H9 (cell line): ENCODE measurements around the gene WNT3. TPM values are rescaled to one million over a fixed set of nuclear protein-coding genes. Genes with fewer than 3 reads are reported as not detected.

Experiments used
- DNase-seq: peaks from one replicate; pipeline ENCODE4 v3.0.0-alpha.2; 2017
- H2AFZ ChIP-seq: one replicate; pipeline ENCODE4 v1.6.1; 2013; ENCODE audit warnings: mild to moderate bottlenecking, low read length, control low read depth, moderate library complexity
- H2AK5ac ChIP-seq: 2 replicates; pipeline ENCODE4 v1.6.1; 2013; ENCODE audit warnings: low read length, control low read depth, mixed read lengths; ENCODE audit not compliant: insufficient read length
- H2BK120ac ChIP-seq: one replicate; pipeline ENCODE4 v1.6.1; 2013; ENCODE audit warnings: low read depth, mild to moderate bottlenecking, low read length, control low read depth, inconsistent platforms; ENCODE audit not compliant: poor library complexity, severe bottlenecking
- H2BK12ac ChIP-seq: 2 replicates; pipeline ENCODE4 v1.6.1; 2013; ENCODE audit warnings: low read length, control low read depth, mixed read lengths, low read depth; ENCODE audit not compliant: insufficient read length
- H2BK15ac ChIP-seq: 2 replicates; pipeline ENCODE4 v1.6.1; 2013; ENCODE audit warnings: low read depth, low read length, control low read depth
- H2BK20ac ChIP-seq: one replicate; pipeline ENCODE4 v1.6.1; 2013; ENCODE audit warnings: low read depth, mild to moderate bottlenecking, low read length, control low read depth, inconsistent platforms; ENCODE audit not compliant: poor library complexity, severe bottlenecking
- H2BK5ac ChIP-seq: 2 replicates; pipeline ENCODE4 v1.6.1; 2013; ENCODE audit warnings: low read length, control low read depth, mixed read lengths; ENCODE audit not compliant: insufficient read length
- H3K14ac ChIP-seq: 2 replicates; pipeline ENCODE4 v1.6.1; 2013; ENCODE audit warnings: low read length, control low read depth; ENCODE audit not compliant: insufficient read depth
- H3K18ac ChIP-seq: 2 replicates; pipeline ENCODE4 v1.6.1; 2013; ENCODE audit warnings: low read depth, mild to moderate bottlenecking, mixed read lengths, low read length, control low read depth; ENCODE audit not compliant: insufficient read length
- H3K23ac ChIP-seq: 2 replicates; pipeline ENCODE4 v1.6.1; 2013; ENCODE audit warnings: low read length, control low read depth, mixed read lengths, low read depth; ENCODE audit not compliant: insufficient read length
- H3K23me2 ChIP-seq: 2 replicates; pipeline ENCODE4 v1.6.1; 2013; ENCODE audit warnings: low read depth, mild to moderate bottlenecking, mixed read lengths, low read length, control low read depth; ENCODE audit not compliant: insufficient read length, poor library complexity, severe bottlenecking
- H3K27ac ChIP-seq: 2 replicates; pipeline ENCODE4 v1.5.1; 2013; ENCODE audit warnings: low read length, control low read depth, mixed read lengths, low read depth; ENCODE audit not compliant: insufficient read length
- H3K27me3 ChIP-seq: 2 replicates; pipeline ENCODE4 v1.6.1; 2013; ENCODE audit warnings: low read length, control low read depth, inconsistent platforms; ENCODE audit not compliant: insufficient read depth
- H3K4ac ChIP-seq: 2 replicates; pipeline ENCODE4 v1.6.1; 2013; ENCODE audit warnings: low read depth, mild to moderate bottlenecking, control low read depth, inconsistent platforms, low read length, moderate library complexity
- H3K4me1 ChIP-seq: 2 replicates; pipeline ENCODE4 v1.6.1; 2013; ENCODE audit warnings: low read length, control low read depth, inconsistent platforms; ENCODE audit not compliant: insufficient read depth
- H3K4me2 ChIP-seq: 2 replicates; pipeline ENCODE4 v1.6.1; 2013; ENCODE audit warnings: low read length, control low read depth, mixed read lengths; ENCODE audit not compliant: insufficient read length, insufficient read depth
- H3K56ac ChIP-seq: 2 replicates; pipeline ENCODE4 v1.6.1; 2013; ENCODE audit warnings: low read depth, mild to moderate bottlenecking, mixed read lengths, low read length, control low read depth; ENCODE audit not compliant: insufficient read length
- H3K79me1 ChIP-seq: 2 replicates; pipeline ENCODE4 v1.6.1; 2013; ENCODE audit warnings: low read depth, mild to moderate bottlenecking, moderate library complexity, low read length, control low read depth, inconsistent platforms; ENCODE audit not compliant: insufficient read depth, poor library complexity, severe bottlenecking
- H3K79me2 ChIP-seq: 2 replicates; pipeline ENCODE4 v1.6.1; 2013; ENCODE audit warnings: low read length, control low read depth, inconsistent platforms; ENCODE audit not compliant: insufficient read depth
- H3K9ac ChIP-seq: 2 replicates; pipeline ENCODE4 v1.6.1; 2013; ENCODE audit warnings: low read length, control low read depth, mixed read lengths; ENCODE audit not compliant: insufficient read length; ENCODE audit errors: extremely low read depth
- H3K9me3 ChIP-seq: one replicate; pipeline ENCODE4 v1.6.1; 2013; ENCODE audit warnings: low read depth, low read length, inconsistent platforms; ENCODE audit not compliant: control insufficient read depth
- H3T11ph ChIP-seq: one replicate; pipeline ENCODE4 v1.6.1; 2013; ENCODE audit warnings: mild to moderate bottlenecking, low read length, control low read depth, inconsistent platforms
- H4K20me1 ChIP-seq: one replicate; pipeline ENCODE4 v1.6.1; 2013; ENCODE audit not compliant: control insufficient read depth, insufficient read length, insufficient read depth
- H4K5ac ChIP-seq: 2 replicates; pipeline ENCODE4 v1.6.1; 2013; ENCODE audit warnings: low read depth, mild to moderate bottlenecking, mixed read lengths, low read length, control low read depth; ENCODE audit not compliant: insufficient read length
- H4K8ac ChIP-seq: replicated peaks from 2 replicates; pipeline ENCODE4 v1.6.1; 2013; ENCODE audit warnings: low read length, control low read depth, mixed read lengths, low read depth; ENCODE audit not compliant: insufficient read length
- H4K91ac ChIP-seq: 2 replicates; pipeline ENCODE4 v1.6.1; 2013; ENCODE audit warnings: low read depth, mild to moderate bottlenecking, moderate library complexity, mixed read lengths, low read length, control low read depth; ENCODE audit not compliant: insufficient read length
- H3K27ac Mint-ChIP-seq, 3 experiments: 2 replicates in 2 of 3; 3 replicates in 1 of 3; pipeline ENCODE4 v1.8.0; 2020 to 2021; ENCODE audit warnings: mixed read lengths in 3 of 3, mild to moderate bottlenecking in 1 of 3, moderate library complexity in 1 of 3
- H3K27me3 Mint-ChIP-seq: 2 replicates; pipeline ENCODE4 v1.8.0; 2021; ENCODE audit warnings: low read depth, mild to moderate bottlenecking, moderate library complexity, mixed read lengths
- H3K36me3 Mint-ChIP-seq, 3 experiments: 2 replicates in 2 of 3; 3 replicates in 1 of 3; pipeline ENCODE4 v1.8.0; 2020 to 2021; ENCODE audit warnings: low read depth in 3 of 3, mixed read lengths in 3 of 3; ENCODE audit not compliant: insufficient read depth in 1 of 3
- H3K4me1 Mint-ChIP-seq, 2 experiments: 2 replicates each; pipeline ENCODE4 v1.8.0; 2020; ENCODE audit warnings: mixed read lengths in 2 of 2
- H3K4me3 Mint-ChIP-seq, 2 experiments: 2 replicates in 1 of 2; 3 replicates in 1 of 2; pipeline ENCODE4 v1.8.0; 2020 to 2021; ENCODE audit warnings: mild to moderate bottlenecking in 2 of 2, mixed read lengths in 2 of 2, moderate library complexity in 1 of 2
- H3K9me3 Mint-ChIP-seq, 2 experiments: 2 replicates in 1 of 2; 3 replicates in 1 of 2; pipeline ENCODE4 v1.8.0; 2020; ENCODE audit warnings: mild to moderate bottlenecking in 2 of 2, mixed read lengths in 2 of 2, moderate library complexity in 1 of 2
- CTCF ChIP-seq: fragments of 200-600 bp; sonication (generic); conservative IDR thresholded peaks from 3 replicates; pipeline ENCODE4 v1.8.0; 2021; ENCODE audit warnings: antibody characterized with exemption, mild to moderate bottlenecking
- WGBS: extraction: QIAGEN DNeasy Blood & Tissue Kit; methylation state at CpG from one replicate; pipeline ENCODE4 v1.1.7; 2013; ENCODE audit warnings: missing lambda C conversion rate, low lambda C conversion rate, mixed read lengths; ENCODE audit not compliant: insufficient read length; ENCODE audit errors: extremely low coverage; 5-methylcytosine and 5-hydroxymethylcytosine counted together
- total RNA-seq: library from RNA; stranded (reverse); gene quantifications from 2 replicates; pipeline ENCODE4 v1.2.1, GENCODE V29; 2021

Gene WNT3
- total RNA-seq, 1 experiment from 2014 or later: 22.4 TPM

DNA sequence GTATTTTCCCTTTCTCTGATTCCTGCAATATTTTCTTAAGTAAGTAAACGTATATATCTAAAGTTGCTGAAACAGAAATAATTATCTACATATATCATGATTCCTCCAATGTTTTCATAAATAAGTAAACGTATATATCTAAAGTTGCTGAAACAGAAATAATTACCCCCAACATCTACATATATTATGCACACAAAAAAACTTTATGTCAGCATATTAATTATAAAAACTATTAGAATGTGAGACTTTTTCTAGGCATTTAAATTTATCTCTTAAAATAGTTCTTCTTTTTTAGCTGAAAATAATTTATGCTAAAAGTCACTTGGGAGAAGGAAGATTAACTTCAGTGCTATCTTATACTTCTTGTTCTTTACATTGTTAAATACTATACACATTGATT, 88.5 kb downstream of the WNT3 start:
- no peak overlapping the region for H2AFZ ChIP-seq
- no peaks in the 10 kb centered on the region for H3K23me2 ChIP-seq
- peaks cover 35 to 39% of the 10 kb centered on the region in 2 experiments for H3K4me1 Mint-ChIP-seq
- DNase-seq: no peak
- no peak overlapping the region for H2BK120ac ChIP-seq
- no peak overlapping the region for H3T11ph ChIP-seq
- H3K4me2 ChIP-seq: no peak overlapping the region
- no peak overlapping the region for H2AK5ac ChIP-seq
- H4K20me1 ChIP-seq: no peaks in the 10 kb centered on the region
- H2BK5ac ChIP-seq: no peak overlapping the region
- no peak overlapping the region for H3K27ac Mint-ChIP-seq
- H3K9me3 Mint-ChIP-seq: no peaks in the 10 kb centered on the region
- no peaks in the 10 kb centered on the region for H3K9me3 ChIP-seq
- no peaks in the 10 kb centered on the region for H3K27me3 ChIP-seq
- no peak overlapping the region for H4K91ac ChIP-seq
- H3K14ac ChIP-seq: no peak overlapping the region
- H3K27me3 Mint-ChIP-seq: no peaks in the 10 kb centered on the region; the same call in 1 of the 2 replicates
- no peak overlapping the region for H3K56ac ChIP-seq
- no peak overlapping the region for H3K4ac ChIP-seq
- H3K9ac ChIP-seq: no peak overlapping the region
- no peak overlapping the region for H2BK12ac ChIP-seq
- no CpG with 5 or more reads among the region's 2 CpGs for WGBS
- no peak overlapping the region for H4K5ac ChIP-seq
- H3K18ac ChIP-seq: no peak overlapping the region
- no peak overlapping the region for H3K23ac ChIP-seq
- no peaks in the 10 kb centered on the region for H3K79me2 ChIP-seq
- no peak overlapping the region for H2BK15ac ChIP-seq
- TF ChIP-seq CTCF: no peak
- H4K8ac ChIP-seq: no peak overlapping the region
- H2BK20ac ChIP-seq: no peak overlapping the region
- H3K79me1 ChIP-seq: no peaks in the 10 kb centered on the region
- H3K4me1 ChIP-seq: no peaks in the 10 kb centered on the region; the same call in 1 of the 2 replicates
- no peak overlapping the region for H3K27ac ChIP-seq
- no peak overlapping the region for H3K4me3 Mint-ChIP-seq
- no peaks in the 10 kb centered on the region for H3K36me3 Mint-ChIP-seq
